Stromal cell of bone marrow (primary cell): ENCODE data around the gene RHEX.
"Not testable (repeated sequence)": the region's sequence is repeated elsewhere in the genome, so short reads cannot be mapped to it uniquely, and the experiment has no call there.

Experiments used
- DNase-seq: peaks from one replicate; pipeline ENCODE4 v3.0.0-alpha.2; 2012; ENCODE audit warnings: low read depth

Gene RHEX

DNA sequence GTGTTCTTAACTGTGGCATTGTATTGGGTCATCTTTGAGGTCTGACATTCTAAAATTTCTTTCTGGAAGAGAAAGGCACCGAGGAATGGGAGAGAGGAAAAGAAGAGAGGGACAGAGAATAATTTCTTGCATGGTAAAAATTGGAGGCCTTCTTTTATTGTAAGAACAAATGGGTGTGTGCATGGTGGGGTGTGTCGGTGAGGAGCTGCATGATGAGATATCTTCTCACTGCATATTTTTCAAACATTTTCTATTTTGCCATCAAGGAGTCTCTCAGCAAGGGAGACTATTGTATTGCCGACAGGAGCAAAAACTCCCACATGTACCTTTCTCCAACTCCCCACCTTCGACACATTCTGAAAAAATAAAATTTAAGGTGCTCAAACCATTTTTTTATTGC is 22.8 kb upstream of the RHEX start:
- DNase-seq = no peak

DNA sequence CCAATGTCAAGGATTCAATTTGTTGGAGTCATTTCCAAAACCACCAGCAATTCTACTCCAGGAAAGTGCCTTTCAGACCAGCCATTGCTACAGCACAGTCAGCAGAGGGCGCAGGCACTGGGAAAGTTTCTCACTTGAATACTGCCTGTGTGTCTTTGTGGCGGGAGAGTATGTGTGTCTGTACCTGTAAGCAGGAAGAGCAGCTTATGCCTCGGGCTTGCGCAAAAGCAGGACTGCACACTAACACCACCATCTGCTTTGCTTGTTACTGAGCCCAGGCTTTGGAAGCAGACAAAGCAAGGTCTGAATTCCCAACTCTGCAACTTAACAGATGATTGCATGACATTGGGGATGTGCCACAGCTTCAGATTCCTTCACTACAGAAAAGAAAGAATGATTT is 22.3 kb upstream of the RHEX start:
- peak; percentile 52 for DNase-seq

DNA sequence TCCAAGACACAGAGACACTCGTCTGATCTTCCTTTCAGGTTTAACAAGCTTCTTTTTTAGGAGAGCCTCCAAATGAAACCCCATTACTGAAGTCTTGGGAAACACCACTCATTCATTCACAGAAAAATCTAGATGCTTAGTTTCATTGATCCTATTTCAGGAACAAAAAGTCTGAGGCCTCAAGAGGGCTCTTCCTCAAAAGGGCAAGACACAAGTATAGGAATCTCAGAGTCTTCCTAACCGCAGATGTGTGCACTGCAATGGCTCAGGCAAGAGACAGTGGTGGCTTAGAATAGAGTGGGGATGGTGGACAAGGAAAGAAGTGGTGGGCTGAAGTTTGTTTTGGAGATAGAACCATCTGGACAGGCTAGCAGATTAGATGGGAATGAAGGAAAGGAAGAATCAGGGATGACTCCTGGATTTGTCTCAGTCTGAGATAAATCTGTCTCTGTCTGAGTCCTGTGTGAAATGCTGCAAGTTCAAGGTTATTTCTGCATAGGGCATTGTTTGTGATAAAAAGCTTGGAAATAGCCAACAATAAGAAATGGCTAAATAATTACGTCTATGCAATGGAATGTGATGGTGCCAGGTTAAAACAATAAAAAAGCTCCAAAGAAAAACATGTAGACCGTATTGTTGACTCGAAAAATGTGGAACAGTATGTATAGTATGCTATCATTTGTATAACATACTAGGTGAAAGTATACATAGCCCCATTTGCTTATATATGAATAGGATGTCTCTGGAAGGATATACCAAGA is 20.4 kb upstream of the RHEX start:
- DNase-seq = no peak

DNA sequence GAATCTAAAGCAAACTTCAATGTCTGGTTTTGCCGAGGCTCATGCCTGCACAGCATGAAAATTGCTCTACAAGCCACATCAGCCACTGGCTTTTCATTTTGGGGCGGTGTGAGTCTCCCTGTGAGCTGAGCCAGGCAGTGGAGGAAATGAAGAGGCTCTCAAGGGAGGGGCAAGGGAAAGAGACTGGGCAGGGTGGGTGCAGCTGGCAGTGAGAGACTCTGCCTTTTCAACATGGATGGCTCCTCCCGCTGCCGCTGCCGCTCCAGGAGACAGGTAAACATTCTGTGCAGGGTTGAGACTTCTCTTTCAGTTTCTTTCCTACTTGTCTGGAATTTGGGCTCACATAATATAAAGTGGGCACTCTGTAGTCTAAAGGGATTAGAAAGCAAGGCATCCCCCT is 17.9 kb upstream of the RHEX start:
- no peak for DNase-seq

DNA sequence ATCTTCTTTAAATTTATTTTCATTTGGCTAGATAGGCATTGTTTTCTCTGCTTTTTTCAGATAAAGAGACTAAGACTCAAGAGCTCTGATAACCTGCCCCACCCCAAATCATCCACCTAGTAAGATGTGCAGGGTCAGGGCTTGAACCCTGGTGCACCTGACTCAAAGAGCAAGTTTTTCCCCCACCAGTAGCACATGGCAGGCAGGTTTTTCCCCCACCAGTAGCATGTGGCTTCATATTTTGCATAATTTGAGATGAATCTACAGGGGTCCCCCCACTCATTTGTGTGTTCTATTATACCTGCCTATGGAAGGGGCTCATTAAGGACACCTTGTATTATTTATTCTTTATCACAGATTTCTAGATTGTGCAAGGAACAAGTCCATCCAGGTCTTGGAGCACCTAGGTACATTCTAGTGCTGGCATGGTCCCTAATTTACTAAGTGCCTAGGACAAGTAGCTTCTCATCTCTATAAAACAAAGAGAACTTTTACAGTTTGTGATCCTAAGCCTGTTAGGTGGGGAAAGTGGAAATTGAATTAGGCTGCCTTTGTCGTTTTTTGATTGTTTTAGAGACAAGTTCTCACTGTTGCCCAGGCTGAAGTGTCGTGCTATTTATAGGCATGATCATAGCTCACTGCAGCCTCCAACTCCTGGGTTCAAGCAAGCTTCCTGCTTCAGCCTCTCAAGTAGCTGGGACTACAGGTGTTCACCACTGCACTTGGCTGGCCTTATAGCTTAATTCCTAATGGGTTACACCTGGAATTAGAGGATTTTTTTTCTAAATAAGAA is 16.1 kb upstream of the RHEX start:
- no peak for DNase-seq

DNA sequence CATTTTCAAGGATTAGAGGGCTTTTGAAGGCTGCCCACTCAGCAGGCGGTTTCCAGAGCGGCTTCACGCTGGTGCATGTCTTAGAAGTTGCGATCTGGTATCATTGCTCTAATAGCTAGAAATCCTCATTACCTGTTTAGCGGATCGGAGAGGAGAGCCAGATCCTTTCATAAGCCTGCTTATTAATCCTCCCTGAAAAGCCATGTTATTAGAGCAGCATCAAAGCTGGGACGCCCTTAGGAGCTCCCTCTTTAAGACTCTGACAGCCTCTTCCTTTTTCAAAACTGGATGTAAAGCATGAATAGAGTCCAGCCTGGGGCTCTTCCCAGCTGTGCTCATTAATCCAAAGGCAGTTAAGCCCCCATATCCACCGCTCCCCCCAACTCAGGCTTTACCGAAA is 15.4 kb upstream of the RHEX start:
- DNase-seq = no peak

DNA sequence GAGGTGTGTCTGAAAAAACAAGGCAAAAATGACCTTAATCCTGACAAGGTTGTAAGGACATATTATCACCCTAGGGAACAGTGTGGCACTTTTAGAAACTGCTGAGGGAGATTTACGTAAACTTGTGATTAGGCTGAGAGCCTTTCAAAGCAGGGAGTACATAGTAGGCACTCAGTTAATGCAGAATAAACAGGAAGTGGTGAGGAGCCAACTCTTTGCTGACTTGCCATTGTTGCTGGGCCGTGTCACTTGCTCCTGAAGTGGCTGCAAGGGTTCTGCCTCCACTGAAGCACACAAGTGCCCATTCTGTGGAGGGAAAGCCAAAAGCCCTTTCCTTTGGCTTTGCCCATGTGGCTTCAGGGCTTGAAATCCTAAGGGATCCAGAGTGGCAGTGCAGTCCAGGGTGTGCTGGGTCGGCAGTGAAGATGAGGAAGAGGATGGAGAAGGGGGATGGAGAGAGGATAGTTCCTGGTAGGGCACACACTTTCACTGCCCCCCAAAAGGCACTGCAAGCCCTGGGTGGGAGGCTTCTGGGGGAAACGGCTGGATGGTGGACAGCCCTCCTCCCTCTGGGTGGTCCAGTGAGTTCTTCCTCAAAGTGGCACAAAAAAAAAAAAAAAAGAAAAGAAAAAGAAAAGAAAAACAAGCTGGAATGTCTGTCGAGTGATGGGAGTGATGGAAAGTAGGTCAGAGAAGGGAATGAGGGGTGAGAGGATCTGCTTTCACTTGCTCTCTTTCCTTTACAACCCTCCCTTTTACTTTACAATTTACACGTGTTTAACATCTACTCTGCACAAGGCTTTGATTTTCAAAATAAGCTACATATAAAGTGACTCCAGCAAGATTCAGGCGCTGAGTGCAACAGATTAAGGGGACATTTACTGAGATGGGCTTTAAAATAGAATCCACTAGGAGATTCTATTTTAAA is 13.7 kb upstream of the RHEX start:
- no peak for DNase-seq

DNA sequence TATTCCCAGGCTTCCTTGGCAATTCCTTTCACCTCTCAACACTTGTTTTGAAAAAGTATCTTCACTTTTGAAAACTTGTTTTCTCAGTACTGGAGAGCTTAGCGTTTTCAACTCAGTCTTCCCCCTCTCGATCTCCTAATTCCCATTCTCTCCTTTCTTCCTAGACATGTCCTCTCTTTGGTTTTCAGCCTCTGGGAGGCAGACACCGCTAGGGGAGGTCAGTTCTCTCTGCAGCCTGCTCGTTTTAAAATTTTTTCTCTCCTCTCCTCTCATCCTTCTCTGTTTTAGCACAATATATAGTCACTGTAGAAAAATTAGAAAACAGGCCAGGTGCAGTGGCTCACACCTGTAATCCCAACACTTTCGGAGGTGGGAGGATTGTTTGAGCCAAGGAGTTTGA is 12.6 kb upstream of the RHEX start:
- DNase-seq = no peak

GRCh38 chr1:206041640-206042039 is 11.3 kb upstream of the RHEX start:
- DNase-seq = no peak

DNA sequence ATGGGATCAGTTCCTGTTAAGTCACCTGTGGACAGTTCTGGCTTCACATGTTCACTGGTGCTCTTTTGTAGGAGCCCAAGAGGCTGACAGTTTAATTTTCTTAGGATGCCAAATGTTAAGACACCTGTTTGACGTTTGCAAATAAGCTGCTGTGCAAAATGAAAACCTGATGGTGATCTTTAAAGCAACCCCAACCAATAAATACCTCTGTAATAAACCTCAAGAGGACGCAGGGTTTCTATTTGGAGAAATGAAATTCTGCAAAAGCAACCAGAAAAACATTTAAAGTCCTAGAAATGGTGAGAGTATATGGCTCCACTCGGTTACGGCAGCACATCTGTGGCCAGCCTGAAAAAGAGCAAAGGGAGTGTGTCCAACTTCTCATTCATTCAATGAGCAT is 5.7 kb upstream of the RHEX start:
- DNase-seq = no peak

- DNase-seq = no peak
Measured at GRCh38 chr1:206048582-206048981, 4.4 kb upstream of the RHEX start.

DNA sequence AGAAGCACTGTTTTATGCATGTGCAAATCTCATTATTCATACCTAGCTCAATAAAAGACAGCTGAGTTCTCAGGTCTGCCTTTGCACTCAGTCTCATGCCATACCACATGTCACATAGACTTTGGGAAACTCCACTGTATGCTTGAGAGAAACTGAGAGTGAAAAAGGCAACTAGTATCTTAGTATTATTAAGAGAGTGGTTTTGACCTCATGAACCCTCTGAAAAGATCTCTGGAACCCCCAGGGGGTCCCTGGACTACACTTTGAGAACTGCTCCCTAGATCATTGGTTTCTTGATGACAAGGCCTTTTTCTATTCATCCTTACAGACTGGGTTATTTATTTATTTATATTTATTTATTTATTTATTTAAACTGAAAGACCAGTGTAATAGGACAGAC is 3.7 kb upstream of the RHEX start:
- no peak for DNase-seq

DNA sequence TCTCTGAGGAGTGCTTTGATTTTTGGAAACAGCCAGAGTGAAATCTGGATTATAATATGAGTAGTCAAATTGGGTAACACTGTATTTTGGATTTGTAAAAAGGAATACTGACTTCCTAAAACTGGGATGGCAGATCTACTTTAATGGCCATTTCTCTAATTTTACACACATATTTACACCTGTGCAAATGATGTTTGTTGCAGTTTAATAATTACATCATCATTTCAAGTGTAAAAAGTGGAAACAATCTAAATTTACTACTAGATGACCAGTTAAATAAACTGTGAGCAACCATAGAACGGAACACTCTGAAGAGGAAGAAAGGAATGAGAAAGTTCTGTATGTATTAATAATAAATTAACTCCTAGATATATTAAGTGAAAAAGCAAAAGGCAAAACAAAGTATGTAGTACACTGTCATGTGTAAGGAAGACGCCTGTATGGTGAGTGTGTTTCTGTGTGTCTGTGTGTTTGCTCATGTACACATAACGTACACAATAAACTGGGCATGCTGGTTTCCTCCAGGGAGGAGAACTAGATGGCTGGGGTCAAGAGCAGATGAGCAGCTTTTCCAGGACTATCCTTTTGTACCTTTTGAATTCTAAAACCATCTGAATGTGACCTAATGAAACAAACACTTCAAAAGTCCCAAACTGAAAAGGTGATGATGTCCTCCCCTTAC is 2.9 kb upstream of the RHEX start:
- DNase-seq = no peak

DNA sequence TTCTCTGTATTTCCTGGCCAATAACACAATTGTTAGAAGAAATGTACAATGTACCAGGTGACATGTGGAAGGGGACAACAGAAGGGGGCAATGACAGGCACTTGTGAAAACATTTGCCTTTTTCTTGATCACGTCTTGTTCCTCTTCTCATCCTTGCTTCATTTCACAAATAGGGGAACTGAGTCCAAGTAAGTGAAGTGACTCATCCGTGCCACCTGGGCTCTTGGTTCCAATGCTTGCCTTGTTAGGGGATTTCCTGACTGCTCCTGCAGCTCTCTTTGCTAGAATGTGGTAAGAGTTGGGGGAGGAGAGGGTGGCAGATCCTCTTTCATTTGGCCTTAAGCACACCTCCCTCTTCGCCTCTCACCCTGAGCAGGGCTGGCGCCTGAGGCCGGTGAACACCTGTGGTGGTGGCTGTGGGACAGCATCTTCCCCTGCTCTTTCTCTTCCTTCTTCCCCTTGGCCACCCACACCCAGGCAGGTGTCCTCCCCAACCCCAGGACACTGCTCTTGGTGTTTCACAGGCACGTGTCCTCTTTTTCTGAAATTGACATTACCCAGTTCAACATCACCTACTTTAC is 2.2 kb upstream of the RHEX start:
- no peak for DNase-seq

DNA sequence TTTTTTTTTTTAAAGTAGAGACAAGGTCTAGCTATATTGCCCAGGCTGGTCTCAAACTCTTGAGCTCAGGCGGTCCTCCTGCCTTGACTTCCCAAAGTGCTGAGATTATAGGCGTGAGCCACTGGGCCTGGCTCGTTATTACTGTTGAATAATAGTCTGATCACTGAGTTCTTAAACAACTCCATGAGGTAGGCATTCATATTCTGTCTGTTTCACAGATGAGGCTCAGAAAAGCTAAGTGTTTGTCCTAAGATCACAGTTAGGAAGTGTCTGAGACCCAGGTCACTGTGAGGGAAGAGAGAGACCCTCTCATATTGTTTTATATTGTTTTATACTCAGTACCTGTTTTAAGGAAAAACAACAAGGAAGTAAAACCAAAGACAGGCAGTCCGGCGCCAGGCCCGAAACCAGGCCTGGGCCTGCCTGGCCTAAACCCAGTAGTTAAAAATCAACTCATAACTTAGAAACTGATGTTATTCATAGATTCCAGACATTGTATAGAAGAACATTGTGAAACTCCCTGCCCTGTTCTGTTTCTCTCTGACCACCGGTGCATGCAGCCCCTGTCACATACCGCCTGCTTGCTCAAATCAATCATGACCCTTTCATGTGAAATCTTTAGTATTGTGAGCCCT is 625 bp upstream of the RHEX start:
- not testable (repeated sequence) for DNase-seq

DNA sequence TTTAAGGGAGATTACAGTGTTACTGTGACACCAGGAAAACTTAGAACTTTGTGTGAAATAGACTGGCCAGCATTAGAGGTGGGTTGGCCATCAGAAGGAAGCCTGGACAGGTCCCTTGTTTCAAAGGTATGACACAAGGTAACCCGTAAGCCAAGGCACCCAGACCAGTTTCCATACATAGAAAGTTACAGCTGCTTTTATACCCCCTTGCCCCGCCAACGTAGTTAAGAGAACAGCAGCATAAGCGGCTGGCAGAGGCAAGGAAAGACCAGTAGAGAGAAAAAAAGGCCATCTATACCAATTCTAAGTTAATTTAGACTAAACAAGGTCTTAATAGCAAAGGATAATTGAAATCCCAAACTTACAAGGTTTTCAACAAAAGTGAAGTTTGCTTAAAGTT is 643 bp downstream of the RHEX start:
- not testable (repeated sequence) for DNase-seq

DNA sequence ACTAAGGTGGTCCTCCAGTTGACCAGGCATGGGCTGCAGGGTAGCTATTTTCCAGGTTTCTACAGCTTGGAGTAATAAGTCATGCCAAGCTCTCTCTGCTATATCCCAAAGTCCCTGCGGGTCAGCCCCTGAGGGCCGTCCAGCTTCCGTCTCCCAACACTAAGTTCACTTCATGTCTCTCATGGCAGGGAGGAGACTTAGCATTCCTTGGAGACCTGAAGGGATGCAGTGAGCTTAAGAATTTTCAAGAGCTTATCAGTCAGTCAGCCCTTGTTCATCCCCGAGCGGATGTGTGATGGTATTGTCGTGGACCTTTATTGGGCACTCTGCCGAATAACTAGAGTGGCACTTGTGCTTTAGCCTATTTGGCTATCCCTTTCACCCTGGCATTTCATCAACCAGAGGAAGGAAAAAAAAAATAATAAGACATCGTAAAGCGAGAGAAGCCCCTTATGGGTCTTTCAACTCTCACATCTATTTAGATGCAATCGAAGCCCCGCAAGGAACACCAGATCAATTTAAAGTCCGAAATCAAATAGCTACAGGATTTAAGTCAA is 2.2 kb downstream of the RHEX start:
- DNase-seq = not testable (repeated sequence)

DNA sequence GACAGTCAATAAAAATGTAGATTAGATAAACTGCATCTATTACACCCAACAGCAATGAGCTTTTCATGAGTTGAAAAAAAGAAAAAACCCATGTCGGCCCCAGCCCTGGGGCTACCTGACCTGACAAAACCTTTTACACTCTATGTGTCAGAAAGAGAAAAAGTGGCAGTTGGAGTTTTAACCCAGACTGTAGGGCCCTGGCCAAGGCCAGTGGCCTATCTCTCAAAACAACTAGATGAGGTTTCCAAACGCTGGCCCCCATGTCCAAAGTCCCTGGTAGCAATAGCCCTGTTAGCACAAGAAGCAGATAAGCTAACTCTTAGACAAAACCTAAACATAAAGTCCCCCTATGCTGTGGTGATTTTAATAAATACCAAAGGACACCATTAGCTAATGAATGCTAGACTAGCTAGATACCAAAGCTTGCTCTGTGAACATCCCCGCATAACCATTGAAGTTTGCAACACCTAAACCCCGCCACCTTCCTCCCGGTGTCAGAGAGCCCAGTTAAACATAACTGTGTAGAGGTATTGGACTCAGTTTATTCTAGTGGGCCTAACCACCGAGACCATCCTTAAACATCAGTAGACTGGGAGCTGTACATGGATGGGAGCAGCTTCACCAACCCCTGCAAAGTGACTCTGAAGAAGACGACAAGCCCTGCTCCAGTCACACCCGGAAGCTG is 2.8 kb downstream of the RHEX start:
- DNase-seq = not testable (repeated sequence)

GRCh38 chr1:206058289-206058926 is 5.4 kb downstream of the RHEX start:
- DNase-seq = not testable (repeated sequence)

GRCh38 chr1:206058927-206059292 is 5.9 kb downstream of the RHEX start:
- no peak for DNase-seq
